Endothelial cell of umbilical vein (primary cell): ENCODE data around the gene OSBPL9. TPM values are rescaled to one million over a fixed set of nuclear protein-coding genes. Genes with fewer than 3 reads are reported as not detected.

Source experiments
- BruUV-seq: library from RNA; stranded (reverse); fragments of 400-500 nt; replicated peaks from 2 replicates; lab custom pipeline; 2021; lab: Mats Ljungman, UMichigan
- CTCF ChIA-PET: fragments of 300-600, 350-600 bp; sonication (Branson Sonifier 250); formaldehyde crosslinking; loops from one replicate; lab custom pipeline; 2021; ENCODE audit warnings: antibody characterized with exemption, inconsistent platforms; lab: Charles Lee
- POLR2A ChIA-PET: fragments of 300-600, 350-600 bp; sonication (Branson Sonifier 250); formaldehyde crosslinking; loops from one replicate; lab custom pipeline; 2021; ENCODE audit warnings: antibody characterized with exemption, inconsistent platforms; lab: Charles Lee
- DNase-seq: peaks from one replicate; pipeline ENCODE4 v3.0.0-alpha.2; 2011; ENCODE audit warnings: low read depth, low spot score
- FAIRE-seq: peaks from 2 replicates; lab custom pipeline; 2011; peaks lifted over from hg19 to GRCh38; lab: Jason Lieb, UNC
- H2AFZ ChIP-seq: 2 replicates; pipeline ENCODE4 v1.6.0; 2012; ENCODE audit warnings: low read depth, low read length, control low read depth, inconsistent platforms
- H3K27ac ChIP-seq: 2 replicates; pipeline ENCODE4 v1.5.1; 2011; ENCODE audit warnings: low read depth, mild to moderate bottlenecking, control low read depth, low read length, moderate library complexity; ENCODE audit not compliant: insufficient read depth
- H3K27me3 ChIP-seq, 2 experiments: 2 replicates each; pipeline versions ENCODE4 v1.6.0 to v1.6.1; 2011; ENCODE audit warnings: low read length in 2 of 2, mixed read lengths in 1 of 2; ENCODE audit not compliant: control insufficient read depth in 2 of 2, insufficient read depth in 2 of 2
- H3K36me3 ChIP-seq, 2 experiments: 2 replicates in 1 of 2; 3 replicates in 1 of 2; pipeline ENCODE4 v1.5.1; 2011; ENCODE audit warnings: low read length in 2 of 2, mild to moderate bottlenecking in 1 of 2, moderate library complexity in 1 of 2; ENCODE audit not compliant: control insufficient read depth in 2 of 2, insufficient read depth in 2 of 2; ENCODE audit errors: extremely low read depth in 1 of 2
- H3K4me1 ChIP-seq: 3 replicates; pipeline ENCODE4 v1.5.1; 2011; ENCODE audit warnings: mild to moderate bottlenecking, low read length; ENCODE audit not compliant: control insufficient read depth, insufficient read depth; ENCODE audit errors: extremely low read depth
- H3K4me2 ChIP-seq: 2 replicates; pipeline ENCODE4 v1.6.1; 2011; ENCODE audit warnings: low read length, control low read depth, mixed read lengths; ENCODE audit not compliant: insufficient read depth
- H3K4me3 ChIP-seq, 3 experiments: fragments of 200-600 bp in 1 of 3; sonication (generic), shearing (Covaris generic) in 1 of 3; replicated peaks in 1 of 3; 2 replicates each; pipeline ENCODE4 v1.5.1; 2011 to 2016; ENCODE audit warnings: control low read depth in 3 of 3, low read length in 3 of 3, mild to moderate bottlenecking in 2 of 3, inconsistent platforms in 1 of 3, low read depth in 1 of 3, moderate library complexity in 1 of 3; ENCODE audit not compliant: insufficient read depth in 1 of 3
- H3K79me2 ChIP-seq: 2 replicates; pipeline ENCODE4 v1.6.0; 2012; ENCODE audit warnings: low read length, inconsistent platforms; ENCODE audit not compliant: control insufficient read depth, insufficient read depth
- H3K9ac ChIP-seq: replicated peaks from 2 replicates; pipeline ENCODE3; 2011; ENCODE audit warnings: low read length, control low read depth; ENCODE audit not compliant: insufficient read depth; ENCODE audit errors: extremely low read depth
- H3K9me1 ChIP-seq: replicated peaks from 3 replicates; pipeline ENCODE4 v1.6.0; 2011; ENCODE audit warnings: mild to moderate bottlenecking, low read length; ENCODE audit not compliant: control insufficient read depth, insufficient read depth; ENCODE audit errors: extremely low read depth
- H3K9me3 ChIP-seq: replicated peaks from 2 replicates; pipeline ENCODE4 v1.5.1; 2012; ENCODE audit warnings: low read length, inconsistent platforms; ENCODE audit not compliant: control insufficient read depth, insufficient read depth
- H4K20me1 ChIP-seq: replicated peaks from 2 replicates; pipeline ENCODE3; 2011; ENCODE audit warnings: mild to moderate bottlenecking, low read length; ENCODE audit not compliant: control insufficient read depth, insufficient read depth; ENCODE audit errors: extremely low read depth
- CTCF ChIP-seq, 2 donors: IDR thresholded peaks; 1 replicate in 1 of 2; 2 replicates in 1 of 2; pipeline ENCODE4 v1.5.1; 2011; ENCODE audit warnings: low read length in 2 of 2, mild to moderate bottlenecking in 2 of 2, moderate library complexity in 2 of 2, control low read depth in 1 of 2, inconsistent platforms in 1 of 2, low read depth in 1 of 2; ENCODE audit not compliant: insufficient read depth in 1 of 2; ENCODE audit errors: extremely low read depth in 1 of 2
- EZH2 ChIP-seq: IDR thresholded peaks from 2 replicates; pipeline ENCODE4 v1.6.1; 2012; ENCODE audit warnings: borderline replicate concordance, low read depth, mild to moderate bottlenecking, moderate library complexity, low read length, inconsistent platforms; ENCODE audit not compliant: severe bottlenecking
- FOS ChIP-seq: IDR thresholded peaks from 2 replicates; pipeline ENCODE4 v1.6.1; 2011; ENCODE audit warnings: mild to moderate bottlenecking, low read length, moderate library complexity, borderline replicate concordance; ENCODE audit not compliant: insufficient read depth
- JUN ChIP-seq: IDR thresholded peaks from 2 replicates; pipeline ENCODE4 v1.6.1; 2011; ENCODE audit warnings: borderline replicate concordance, low read depth; ENCODE audit not compliant: insufficient read length, insufficient read depth
- MAX ChIP-seq: IDR thresholded peaks from 2 replicates; pipeline ENCODE4 v1.6.1; 2011; ENCODE audit not compliant: insufficient read depth, insufficient read length
- POLR2A ChIP-seq: IDR thresholded peaks from 2 replicates; pipeline ENCODE4 v1.6.1; 2012; ENCODE audit warnings: low read depth, mild to moderate bottlenecking, control low read depth, low read length
- POLR2AphosphoS5 ChIP-seq: IDR thresholded peaks from 2 replicates; pipeline ENCODE4 v1.6.1; 2012; ENCODE audit warnings: low read depth, mild to moderate bottlenecking, control low read depth, low read length, moderate library complexity; ENCODE audit not compliant: insufficient read depth
- dilution Hi-C: fragments of 300-500 bp; cut with MboI; formaldehyde crosslinking; loops from one replicate; pipeline ENCODE4 v1.15.0; 2019; ENCODE audit warnings: low sequenced_read_pairs; ENCODE audit not compliant: extremely low pct_ligation_motif_present
- intact Hi-C: fragments of 100-400 bp; cut with micrococcal nuclease; formaldehyde crosslinking; loops from one replicate; pipeline ENCODE4 v1.10.0; 2022
- polyA plus RNA-seq, 4 experiments: library from polyadenylated mRNA; depleted of rRNA in 3 of 4; stranded (reverse) in 3 of 4; unstranded in 1 of 4; fragments of >200 nt; gene quantifications; 2 replicates each; pipeline versions ENCODE4 v1.2.1 to v1.2.3, GENCODE V29; 2011 to 2012; ENCODE audit warnings: missing spikeins in 1 of 4
- total RNA-seq: library from RNA; stranded (reverse); gene quantifications from 2 replicates; pipeline ENCODE4 v1.2.3, GENCODE V29; 2021

The OSBPL9 gene
- total and polyA plus RNA-seq, 2 donors (not counting 3 experiments of a cell fraction or from before 2014, with no cell fraction given): 46.2 to 80.3 TPM

GRCh38 chr1:51716746-51717145 is 99.9 kb downstream of the OSBPL9 start:
- CTCF ChIA-PET: no interaction called here
- TF ChIP-seq EZH2 (no peak), FOS (no peak), POLR2A (no peak), MAX (no peak), CTCF (IDR thresholded peaks at IDR 0.05; ENCODE audit: extremely low read depth in 1 of 2, insufficient read depth in 1 of 2, low read depth in 1 of 2, low read length in 2 of 2) (no peak), JUN (no peak), POLR2AphosphoS5 (no peak)
- FAIRE-seq (no peak), DNase-seq (no peak)
- Histone ChIP-seq H3K4me3 (no peak overlapping the region), H3K27me3 (no peaks in the 10 kb centered on the region), H3K9me1 (no peaks in the 10 kb centered on the region), H3K9me3 (no peaks in the 10 kb centered on the region), H3K27ac (no peak overlapping the region), H2AFZ (no peak overlapping the region), H3K79me2 (no peaks in the 10 kb centered on the region), H3K4me1 (no peaks in the 10 kb centered on the region), H3K9ac (no peak overlapping the region), H3K36me3 (no peaks in the 10 kb centered on the region), H3K4me2 (no peak overlapping the region), H4K20me1 (no peaks in the 10 kb centered on the region)
- POLR2A ChIA-PET: no interaction called here
- dilution Hi-C loops (no loop called here), intact Hi-C loops (no loop called here)
- BruUV-seq: no TSS peak
